ENCODE data around the gene KCNA3. TPM values are rescaled to one million over a fixed set of nuclear protein-coding genes. Genes with fewer than 3 reads are reported as not detected.

The KCNA3 gene
- total and polyA plus RNA-seq, 2 donors, result 4.6 to 22.9 TPM

DNA sequence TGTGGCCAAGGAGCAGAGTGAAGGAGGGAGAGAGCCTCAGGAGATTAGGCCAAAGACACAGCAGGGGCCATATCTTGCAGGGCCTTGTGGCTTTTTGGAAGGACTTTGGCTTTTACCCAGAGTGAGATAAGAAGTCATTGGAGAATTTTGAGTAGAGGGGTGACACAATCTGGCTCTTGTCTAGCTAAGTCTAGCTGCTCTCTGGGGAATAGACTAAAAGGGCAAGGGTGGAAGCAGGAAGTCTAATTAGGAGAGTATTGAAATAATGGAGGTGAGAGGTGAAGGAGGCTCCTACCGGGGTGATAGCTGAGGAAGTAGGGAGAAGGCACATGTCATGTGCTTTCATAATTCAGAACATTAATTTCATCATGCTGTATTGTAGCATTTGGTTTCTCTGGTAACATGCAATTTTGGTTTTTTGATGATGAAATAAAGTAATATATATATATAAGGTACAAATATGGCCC is 34.3 kb upstream of the KCNA3 start:
- no peak overlapping the region for H3K27ac ChIP-seq (ENCODE audit: low read depth in 1 of 2, low read length in 1 of 2)
- no peak overlapping the region for H3K4me3 ChIP-seq (ENCODE audit: low read length in 2 of 2)
- no peaks in the 10 kb centered on the region for H3K9me3 ChIP-seq (ENCODE audit: control insufficient read depth in 2 of 2, insufficient read depth in 1 of 2, low read length in 1 of 2)
- 91% methylated on average over 1 of the region's 1 CpG for WGBS
- no peaks in the 10 kb centered on the region for H3K4me1 ChIP-seq (ENCODE audit: control insufficient read depth in 2 of 2, insufficient read depth in 2 of 2, low read length in 2 of 2)
- H3K27me3 ChIP-seq (ENCODE audit: control insufficient read depth in 2 of 2, insufficient read depth in 1 of 2, low read length in 1 of 2), result peaks cover 0 to 2% of the 10 kb centered on the region in 2 donors
- H3K36me3 ChIP-seq (ENCODE audit: control insufficient read depth in 2 of 2, insufficient read depth in 2 of 2, low read length in 1 of 2), result no peaks in the 10 kb centered on the region
- no peak for DNase-seq (ENCODE audit: low read depth in 6 of 9, low spot score in 9 of 9)

DNA sequence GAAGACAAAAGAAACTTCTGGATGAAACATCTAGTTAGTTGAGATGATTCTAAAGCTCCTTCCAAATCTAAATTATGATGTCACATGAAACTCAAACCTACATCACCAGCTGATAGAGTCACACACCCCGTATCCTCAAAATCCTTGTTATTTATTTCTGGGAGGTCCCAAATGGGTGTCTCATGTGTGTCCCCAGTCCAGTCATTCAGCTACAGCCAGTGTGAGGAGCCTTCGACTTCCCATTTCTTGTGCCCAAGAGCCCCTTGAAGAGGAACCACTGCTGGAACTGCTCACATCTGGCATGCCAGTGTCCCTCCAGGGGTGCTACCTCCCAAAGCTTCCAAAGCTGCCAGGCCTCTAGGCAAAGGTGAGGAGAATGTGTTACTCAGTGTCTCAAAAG is 32.5 kb upstream of the KCNA3 start:
- no peaks in the 10 kb centered on the region for H3K9me3 ChIP-seq (ENCODE audit: control insufficient read depth in 2 of 2, insufficient read depth in 1 of 2, low read length in 1 of 2)
- H3K27me3 ChIP-seq (ENCODE audit: control insufficient read depth in 2 of 2, insufficient read depth in 1 of 2, low read length in 1 of 2), result peaks cover 0 to 2% of the 10 kb centered on the region in 2 donors
- no peaks in the 10 kb centered on the region for H3K4me1 ChIP-seq (ENCODE audit: control insufficient read depth in 2 of 2, insufficient read depth in 2 of 2, low read length in 2 of 2)
- H3K4me3 ChIP-seq (ENCODE audit: low read length in 2 of 2), result no peak overlapping the region
- H3K27ac ChIP-seq (ENCODE audit: low read depth in 1 of 2, low read length in 1 of 2), result no peak overlapping the region
- no peak for DNase-seq (ENCODE audit: low read depth in 6 of 9, low spot score in 9 of 9)
- H3K36me3 ChIP-seq (ENCODE audit: control insufficient read depth in 2 of 2, insufficient read depth in 2 of 2, low read length in 1 of 2), result no peaks in the 10 kb centered on the region
- WGBS, result 94% methylated on average over 2 of the region's 2 CpGs

DNA sequence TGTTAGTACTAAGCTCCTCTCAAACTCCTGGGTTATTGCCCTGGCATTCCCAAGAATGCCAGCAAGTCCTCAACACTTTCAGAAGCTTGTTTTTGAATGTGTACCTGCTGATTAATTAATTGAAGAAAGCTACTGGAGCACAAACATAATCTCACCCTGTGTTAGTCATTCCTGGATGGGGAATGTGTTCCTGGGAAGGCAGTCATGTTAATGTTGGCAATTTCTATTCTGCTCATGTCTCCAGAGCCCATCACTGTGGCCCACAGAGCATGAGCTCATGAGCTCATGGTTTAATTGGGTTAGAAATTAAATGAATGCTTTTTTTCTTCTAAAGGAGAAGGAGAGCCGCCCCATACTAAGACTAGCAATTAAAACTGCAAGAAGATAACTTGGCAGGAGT is 31.9 kb upstream of the KCNA3 start:
- Histone ChIP-seq H3K4me3 (ENCODE audit: low read length in 2 of 2) (no peak overlapping the region), H3K36me3 (ENCODE audit: control insufficient read depth in 2 of 2, insufficient read depth in 2 of 2, low read length in 1 of 2) (no peaks in the 10 kb centered on the region), H3K27me3 (ENCODE audit: control insufficient read depth in 2 of 2, insufficient read depth in 1 of 2, low read length in 1 of 2) (peaks cover 0 to 2% of the 10 kb centered on the region in 2 donors), H3K27ac (ENCODE audit: low read depth in 1 of 2, low read length in 1 of 2) (no peak overlapping the region), H3K9me3 (ENCODE audit: control insufficient read depth in 2 of 2, insufficient read depth in 1 of 2, low read length in 1 of 2) (no peaks in the 10 kb centered on the region), H3K4me1 (ENCODE audit: control insufficient read depth in 2 of 2, insufficient read depth in 2 of 2, low read length in 2 of 2) (no peaks in the 10 kb centered on the region)
- no peak for DNase-seq (ENCODE audit: low read depth in 6 of 9, low spot score in 9 of 9)
- WGBS, result 92% methylated on average over 1 of the region's 1 CpG

DNA sequence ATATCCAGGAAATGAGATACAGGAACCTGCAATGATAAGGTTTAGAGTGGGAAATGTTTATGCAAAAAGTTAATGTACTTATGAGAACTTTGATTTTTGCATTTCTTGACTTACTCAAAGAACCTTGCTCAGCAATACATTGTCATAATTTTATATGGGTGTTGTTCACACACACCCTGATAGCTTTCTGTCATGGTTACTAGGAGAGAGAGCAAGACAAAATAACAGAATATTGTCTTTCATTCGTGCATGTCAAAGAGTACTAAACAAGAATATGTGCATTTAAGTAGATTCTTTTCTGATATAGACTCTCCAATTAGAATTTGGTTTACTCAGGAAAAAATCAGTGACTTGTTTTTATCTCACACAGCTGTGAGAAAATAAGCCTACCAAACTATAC is 27.5 kb upstream of the KCNA3 start:
- H3K27ac ChIP-seq (ENCODE audit: low read depth in 1 of 2, low read length in 1 of 2), result no peak overlapping the region
- H3K9me3 ChIP-seq (ENCODE audit: control insufficient read depth in 2 of 2, insufficient read depth in 1 of 2, low read length in 1 of 2), result no peaks in the 10 kb centered on the region
- H3K27me3 ChIP-seq (ENCODE audit: control insufficient read depth in 2 of 2, insufficient read depth in 1 of 2, low read length in 1 of 2), result peaks cover 0 to under 1% of the 10 kb centered on the region in 2 donors
- H3K4me1 ChIP-seq (ENCODE audit: control insufficient read depth in 2 of 2, insufficient read depth in 2 of 2, low read length in 2 of 2), result no peaks in the 10 kb centered on the region
- no peak overlapping the region for H3K4me3 ChIP-seq (ENCODE audit: low read length in 2 of 2)
- 97% methylated on average over 1 of the region's 1 CpG for WGBS
- no peaks in the 10 kb centered on the region for H3K36me3 ChIP-seq (ENCODE audit: control insufficient read depth in 2 of 2, insufficient read depth in 2 of 2, low read length in 1 of 2)
- no peak for DNase-seq (ENCODE audit: low read depth in 6 of 9, low spot score in 9 of 9)

DNA sequence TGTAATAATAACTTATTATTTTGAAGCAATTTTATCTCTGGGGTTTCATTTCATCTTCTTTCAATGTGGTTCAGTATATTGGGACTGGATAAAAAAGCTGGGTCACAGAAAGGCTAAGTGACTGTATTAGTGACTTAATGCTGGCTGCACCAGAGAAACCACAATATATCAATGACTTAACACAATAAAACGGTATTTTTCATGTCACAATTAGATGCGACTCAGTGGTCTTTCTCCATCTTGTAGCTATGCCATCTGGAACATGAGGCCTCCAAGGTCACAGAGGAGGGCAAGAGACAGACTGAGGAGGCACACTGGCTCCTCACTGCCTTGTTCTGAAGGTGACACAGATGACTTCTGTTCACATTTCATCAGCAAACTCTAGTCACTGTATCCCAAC is 26.0 kb upstream of the KCNA3 start:
- Histone ChIP-seq H3K9me3 (ENCODE audit: control insufficient read depth in 2 of 2, insufficient read depth in 1 of 2, low read length in 1 of 2) (no peaks in the 10 kb centered on the region), H3K27ac (ENCODE audit: low read depth in 1 of 2, low read length in 1 of 2) (no peak overlapping the region), H3K4me3 (ENCODE audit: low read length in 2 of 2) (no peak overlapping the region), H3K4me1 (ENCODE audit: control insufficient read depth in 2 of 2, insufficient read depth in 2 of 2, low read length in 2 of 2) (no peaks in the 10 kb centered on the region), H3K36me3 (ENCODE audit: control insufficient read depth in 2 of 2, insufficient read depth in 2 of 2, low read length in 1 of 2) (no peaks in the 10 kb centered on the region), H3K27me3 (ENCODE audit: control insufficient read depth in 2 of 2, insufficient read depth in 1 of 2, low read length in 1 of 2) (no peaks in the 10 kb centered on the region)
- no peak for DNase-seq (ENCODE audit: low read depth in 6 of 9, low spot score in 9 of 9)
- 90% methylated on average over 2 of the region's 2 CpGs for WGBS

DNA sequence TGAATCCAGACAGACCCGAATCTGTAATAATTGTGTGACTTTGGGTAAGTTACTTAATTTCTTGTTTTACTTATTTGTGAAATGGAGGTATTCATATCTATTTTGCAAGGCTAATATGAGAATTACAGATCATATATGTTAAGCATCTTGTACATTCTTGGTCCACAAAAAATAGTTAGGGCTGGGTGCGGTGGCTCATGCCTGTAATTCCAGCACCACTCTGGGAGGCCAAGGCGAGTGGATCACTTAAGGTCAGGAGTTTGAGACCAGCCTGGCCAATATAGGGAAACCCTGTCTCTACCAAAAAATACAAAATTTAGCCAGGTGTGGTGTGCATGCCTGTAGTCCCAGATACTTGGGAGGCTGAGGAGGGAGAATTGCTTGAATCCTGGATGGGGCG is 22.9 kb upstream of the KCNA3 start:
- WGBS, result 98% methylated on average over 4 of the region's 4 CpGs
- H3K4me1 ChIP-seq (ENCODE audit: control insufficient read depth in 2 of 2, insufficient read depth in 2 of 2, low read length in 2 of 2), result no peaks in the 10 kb centered on the region
- H3K27ac ChIP-seq (ENCODE audit: low read depth in 1 of 2, low read length in 1 of 2), result no peak overlapping the region
- H3K9me3 ChIP-seq (ENCODE audit: control insufficient read depth in 2 of 2, insufficient read depth in 1 of 2, low read length in 1 of 2), result no peaks in the 10 kb centered on the region
- DNase-seq (ENCODE audit: low read depth in 6 of 9, low spot score in 9 of 9), result no peak
- peaks cover 0 to 6% of the 10 kb centered on the region in 2 donors for H3K27me3 ChIP-seq (ENCODE audit: control insufficient read depth in 2 of 2, insufficient read depth in 1 of 2, low read length in 1 of 2)
- H3K4me3 ChIP-seq (ENCODE audit: low read length in 2 of 2), result no peak overlapping the region
- H3K36me3 ChIP-seq (ENCODE audit: control insufficient read depth in 2 of 2, insufficient read depth in 2 of 2, low read length in 1 of 2), result no peaks in the 10 kb centered on the region

DNA sequence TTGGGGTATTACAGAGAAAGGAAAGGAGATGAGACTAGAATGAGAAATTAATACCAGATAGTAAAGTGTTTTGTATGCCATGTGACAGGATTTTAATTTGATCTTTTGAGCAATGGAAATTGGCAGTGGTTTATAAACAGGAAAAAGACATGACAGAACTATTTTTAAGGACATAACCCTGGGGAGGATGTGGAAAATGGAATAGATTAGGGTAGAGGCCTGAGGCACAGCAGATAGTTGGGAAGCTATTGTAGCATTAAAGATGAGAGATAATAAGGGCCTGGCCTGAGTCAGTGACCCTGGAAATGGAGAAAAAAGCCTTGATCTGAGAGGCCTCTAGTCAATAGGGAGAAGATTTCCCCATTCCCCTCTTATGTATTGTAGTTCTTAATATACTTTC is 22.1 kb upstream of the KCNA3 start:
- H3K4me3 ChIP-seq (ENCODE audit: low read length in 2 of 2), result no peak overlapping the region
- no peak for DNase-seq (ENCODE audit: low read depth in 6 of 9, low spot score in 9 of 9)
- no peaks in the 10 kb centered on the region for H3K36me3 ChIP-seq (ENCODE audit: control insufficient read depth in 2 of 2, insufficient read depth in 2 of 2, low read length in 1 of 2)
- H3K4me1 ChIP-seq (ENCODE audit: control insufficient read depth in 2 of 2, insufficient read depth in 2 of 2, low read length in 2 of 2), result no peaks in the 10 kb centered on the region
- H3K27me3 ChIP-seq (ENCODE audit: control insufficient read depth in 2 of 2, insufficient read depth in 1 of 2, low read length in 1 of 2), result peaks cover 0 to 6% of the 10 kb centered on the region in 2 donors
- H3K9me3 ChIP-seq (ENCODE audit: control insufficient read depth in 2 of 2, insufficient read depth in 1 of 2, low read length in 1 of 2), result no peaks in the 10 kb centered on the region
- no peak overlapping the region for H3K27ac ChIP-seq (ENCODE audit: low read depth in 1 of 2, low read length in 1 of 2)

DNA sequence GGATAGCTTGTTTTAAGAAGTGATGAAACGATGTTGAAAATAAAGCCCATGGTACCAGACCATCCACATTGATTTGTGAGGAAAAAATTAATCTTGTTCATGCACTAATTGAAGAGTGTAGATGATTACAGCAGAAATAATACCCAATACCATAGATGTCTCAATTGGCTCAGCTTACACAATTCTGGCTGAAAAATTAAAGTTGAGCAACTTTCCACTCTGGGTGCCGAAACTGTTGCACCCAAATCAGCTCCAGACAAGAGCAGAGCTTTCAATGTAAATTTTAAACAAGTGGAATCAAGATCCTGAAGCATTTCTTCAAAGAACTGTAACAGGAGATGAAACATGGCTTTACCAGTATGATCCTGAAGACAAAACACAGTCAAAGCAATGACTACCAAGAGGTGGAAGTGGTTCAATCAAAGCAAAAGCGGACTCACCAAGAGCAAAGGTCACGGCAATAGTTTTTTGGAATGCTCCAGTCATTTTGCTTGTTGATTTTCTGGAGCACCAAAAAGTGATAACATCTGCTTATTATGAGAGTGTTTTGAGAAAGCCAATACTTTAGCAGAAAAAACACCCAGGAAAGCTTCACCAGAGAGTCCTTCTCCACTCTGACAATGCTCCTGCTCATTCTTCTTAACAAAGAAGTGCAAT is 16.1 kb upstream of the KCNA3 start:
- Histone ChIP-seq H3K4me1 (ENCODE audit: control insufficient read depth in 2 of 2, insufficient read depth in 2 of 2, low read length in 2 of 2) (peaks cover 0 to 4% of the 10 kb centered on the region in 2 donors), H3K9me3 (ENCODE audit: control insufficient read depth in 2 of 2, insufficient read depth in 1 of 2, low read length in 1 of 2) (no peaks in the 10 kb centered on the region), H3K4me3 (ENCODE audit: low read length in 2 of 2) (no peak overlapping the region), H3K27ac (ENCODE audit: low read depth in 1 of 2, low read length in 1 of 2) (no peak overlapping the region), H3K27me3 (ENCODE audit: control insufficient read depth in 2 of 2, insufficient read depth in 1 of 2, low read length in 1 of 2) (peaks cover 0 to 6% of the 10 kb centered on the region in 2 donors), H3K36me3 (ENCODE audit: control insufficient read depth in 2 of 2, insufficient read depth in 2 of 2, low read length in 1 of 2) (no peaks in the 10 kb centered on the region)
- WGBS, result 97% methylated on average over 4 of the region's 4 CpGs
- DNase-seq (ENCODE audit: low read depth in 6 of 9, low spot score in 9 of 9), result no peak

DNA sequence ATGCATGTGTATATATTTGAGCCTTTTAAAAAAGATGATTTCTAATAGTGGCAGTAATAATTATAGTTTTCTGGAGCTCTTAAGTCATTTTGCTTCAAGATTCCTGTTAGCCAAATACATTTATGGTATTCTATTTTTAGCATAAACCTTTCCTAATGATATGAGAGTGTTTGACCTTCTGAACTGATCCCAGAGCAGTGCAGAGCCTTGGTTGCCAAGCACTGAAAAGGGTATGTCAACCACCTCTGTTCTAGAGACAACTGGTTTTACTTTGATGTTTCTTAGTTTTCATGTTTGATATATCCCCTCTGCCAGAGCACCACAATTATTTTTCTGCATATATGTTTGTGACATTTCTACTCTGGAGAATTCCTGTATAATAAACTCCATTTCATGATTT is 15.1 kb upstream of the KCNA3 start:
- DNase-seq (ENCODE audit: low read depth in 6 of 9, low spot score in 9 of 9), result no peak
- no peak overlapping the region for H3K27ac ChIP-seq (ENCODE audit: low read depth in 1 of 2, low read length in 1 of 2)
- H3K36me3 ChIP-seq (ENCODE audit: control insufficient read depth in 2 of 2, insufficient read depth in 2 of 2, low read length in 1 of 2), result no peaks in the 10 kb centered on the region
- no peak overlapping the region for H3K4me3 ChIP-seq (ENCODE audit: low read length in 2 of 2)
- no peaks in the 10 kb centered on the region for H3K9me3 ChIP-seq (ENCODE audit: control insufficient read depth in 2 of 2, insufficient read depth in 1 of 2, low read length in 1 of 2)
- peaks cover 0 to 3% of the 10 kb centered on the region in 2 donors for H3K27me3 ChIP-seq (ENCODE audit: control insufficient read depth in 2 of 2, insufficient read depth in 1 of 2, low read length in 1 of 2)
- H3K4me1 ChIP-seq (ENCODE audit: control insufficient read depth in 2 of 2, insufficient read depth in 2 of 2, low read length in 2 of 2), result peaks cover 0 to 4% of the 10 kb centered on the region in 2 donors
